ENCODE measurements around the gene SLC23A1.
"Not testable (repeated sequence)": the region's sequence is repeated elsewhere in the genome, so short reads cannot be mapped to it uniquely, and the experiment has no call there.

Gene SLC23A1

DNA sequence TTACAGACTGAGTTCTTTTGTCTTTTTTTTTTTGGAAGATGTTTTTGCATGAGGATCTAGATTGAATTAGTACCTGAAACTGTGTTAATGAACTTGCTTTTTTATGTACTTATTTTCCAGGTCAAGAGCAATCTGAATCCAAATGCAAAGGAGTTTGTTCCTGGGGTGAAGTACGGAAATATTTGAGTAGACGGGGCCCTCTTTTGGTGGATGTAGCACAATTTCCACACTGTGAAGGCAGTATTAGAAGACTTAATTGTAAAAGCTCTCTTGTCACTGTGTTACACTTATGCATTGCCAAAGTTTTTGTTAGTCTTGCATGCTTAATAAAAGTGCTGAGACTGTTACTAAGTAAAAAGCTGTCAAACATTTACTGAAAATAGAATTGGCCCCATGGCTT, 14.5 kb downstream of the SLC23A1 start:
- no peak for DNase-seq

DNA sequence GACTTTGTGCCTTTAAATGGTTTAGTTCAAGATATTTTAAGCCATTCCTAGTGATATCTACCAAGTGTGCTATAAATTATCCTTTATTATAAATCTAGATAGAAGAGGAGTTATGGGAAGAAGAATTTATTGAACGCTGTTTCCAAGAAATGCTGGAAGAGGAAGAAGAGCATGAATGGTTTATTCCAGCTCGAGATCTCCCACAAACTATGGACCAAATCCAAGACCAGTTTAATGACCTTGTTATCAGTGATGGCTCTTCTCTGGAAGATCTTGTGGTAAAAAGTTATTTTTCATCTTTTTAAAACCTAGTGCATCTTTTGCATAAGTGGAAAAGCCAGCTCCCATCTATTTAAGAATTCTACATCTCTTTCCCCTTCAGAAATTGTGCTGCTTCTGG, 18.6 kb downstream of the SLC23A1 start:
- no peak for DNase-seq

DNA sequence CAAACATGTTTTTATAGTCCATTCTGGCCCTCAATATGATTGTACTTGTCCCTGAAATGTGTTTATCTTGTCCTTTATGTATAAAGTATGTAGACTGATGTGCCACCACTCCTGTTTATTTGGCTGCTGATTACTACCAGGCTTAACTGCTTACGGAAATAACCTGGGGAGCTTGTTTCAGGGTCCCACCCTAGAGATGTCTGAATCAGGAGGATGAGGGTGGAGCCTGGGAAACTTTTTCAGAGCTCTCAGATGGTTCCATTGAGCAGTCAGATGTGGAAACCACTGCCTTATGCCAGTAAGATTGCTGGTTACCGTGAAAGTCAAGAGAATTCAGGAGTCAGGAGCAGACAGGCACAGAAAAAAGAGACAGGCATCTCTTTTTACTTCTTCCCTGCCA, 19.2 kb downstream of the SLC23A1 start:
- no peak for DNase-seq

DNA sequence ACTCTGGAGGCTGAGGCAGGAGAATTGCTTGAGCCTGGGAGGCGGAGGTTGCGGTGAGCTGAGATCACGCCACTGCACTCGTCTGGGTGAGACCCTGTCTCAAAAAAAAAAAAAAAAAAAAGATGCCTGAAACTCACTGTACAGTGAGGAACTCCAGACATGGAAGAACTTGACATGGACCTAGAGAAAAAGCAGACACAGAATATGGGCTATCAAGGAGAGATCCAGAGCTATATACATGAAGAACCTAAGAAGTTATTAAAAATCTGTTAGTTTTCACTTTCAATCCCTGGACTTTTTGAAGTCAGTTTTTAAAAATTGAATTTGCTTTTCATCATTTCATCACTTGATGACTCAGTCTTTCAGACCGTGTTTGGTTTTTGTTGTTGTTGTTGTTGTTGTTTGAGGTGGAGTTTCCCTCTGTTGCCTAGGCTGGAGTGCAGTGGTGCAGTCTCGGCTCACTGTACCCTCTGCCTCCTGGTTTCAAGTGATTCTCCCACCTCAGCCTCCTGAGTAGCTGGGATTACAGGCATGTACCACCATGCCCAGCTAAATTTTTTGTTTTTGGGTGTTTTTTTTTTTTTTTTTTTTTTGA, 21.2 kb downstream of the SLC23A1 start:
- DNase-seq, result no peak

DNA sequence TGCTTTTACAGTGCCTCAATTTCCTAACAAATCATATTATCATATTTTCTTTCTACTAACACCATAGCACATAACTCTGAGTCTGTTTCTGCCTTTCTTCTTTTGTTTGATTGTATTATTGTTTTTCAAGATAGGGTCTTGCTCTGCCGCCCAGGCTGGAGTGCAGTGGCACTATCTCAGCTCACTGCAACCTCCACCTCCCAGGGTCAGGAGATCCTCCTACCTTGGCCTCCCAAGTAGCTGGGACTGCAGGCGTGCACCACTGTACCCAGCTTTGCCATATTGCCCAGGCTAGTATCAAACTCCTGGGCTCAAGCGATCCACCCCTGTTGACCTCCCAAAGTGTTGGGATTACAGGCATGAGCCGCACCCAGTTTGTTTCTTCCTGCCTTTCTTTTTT, 22.7 kb downstream of the SLC23A1 start:
- DNase-seq, result no peak

DNA sequence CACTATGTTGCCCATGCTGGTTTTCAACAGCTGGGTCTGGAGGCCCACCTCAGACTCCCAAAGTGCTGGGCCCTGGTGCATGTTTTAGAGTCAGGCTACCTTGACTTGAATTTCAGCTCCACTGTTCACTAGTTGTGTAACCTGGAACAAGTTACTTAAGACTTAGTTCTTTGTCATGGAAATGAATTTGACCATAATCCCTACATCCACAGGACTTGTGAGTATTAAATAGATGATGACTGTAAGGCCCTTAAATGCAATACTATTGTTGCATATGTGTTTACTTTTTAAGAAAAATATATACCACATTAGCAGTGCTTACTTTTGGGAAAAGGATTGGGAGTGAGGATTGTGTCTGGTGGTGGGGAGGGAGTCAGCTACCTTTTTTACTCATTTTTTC, 25.0 kb downstream of the SLC23A1 start:
- DNase-seq, result no peak

DNA sequence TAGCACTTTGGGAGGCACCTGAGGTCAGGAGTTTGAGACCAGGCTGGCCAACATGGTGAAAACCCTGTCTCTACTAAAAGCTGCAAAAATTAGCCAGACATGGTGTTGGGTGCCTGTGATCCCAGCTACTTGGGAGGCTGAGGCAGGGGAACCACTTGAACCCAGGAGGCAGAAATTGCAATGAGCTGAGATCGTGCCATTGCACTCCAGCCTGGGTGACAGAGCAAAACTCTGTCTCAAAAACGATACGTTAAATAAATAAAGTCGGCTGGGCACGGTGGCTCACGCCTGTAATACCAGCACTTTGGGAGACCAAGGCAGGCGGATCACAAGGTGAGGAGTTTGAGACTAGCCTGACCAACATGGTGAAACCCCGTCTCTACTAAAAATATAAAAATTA, 27.2 kb downstream of the SLC23A1 start:
- DNase-seq, result not testable (repeated sequence)

DNA sequence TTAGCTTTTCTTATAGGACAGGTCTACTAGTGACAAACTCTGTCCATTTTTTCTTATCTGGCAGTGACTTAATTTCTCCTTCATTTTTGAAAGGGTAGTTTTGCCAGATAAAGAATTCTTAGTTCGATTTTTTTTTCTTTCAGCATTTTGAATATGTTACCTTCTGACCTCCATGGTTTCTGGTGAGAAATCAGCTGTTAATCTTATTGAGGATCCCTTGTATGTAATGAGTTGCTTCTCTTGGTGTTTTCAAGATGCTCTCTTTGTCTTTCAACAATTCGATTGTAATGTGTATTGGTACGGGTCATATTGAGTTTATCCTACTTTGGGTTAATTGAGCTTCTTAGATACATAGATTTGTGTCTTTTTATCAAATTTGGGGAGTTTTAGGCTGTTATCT, 28.9 kb downstream of the SLC23A1 start:
- DNase-seq, result no peak

DNA sequence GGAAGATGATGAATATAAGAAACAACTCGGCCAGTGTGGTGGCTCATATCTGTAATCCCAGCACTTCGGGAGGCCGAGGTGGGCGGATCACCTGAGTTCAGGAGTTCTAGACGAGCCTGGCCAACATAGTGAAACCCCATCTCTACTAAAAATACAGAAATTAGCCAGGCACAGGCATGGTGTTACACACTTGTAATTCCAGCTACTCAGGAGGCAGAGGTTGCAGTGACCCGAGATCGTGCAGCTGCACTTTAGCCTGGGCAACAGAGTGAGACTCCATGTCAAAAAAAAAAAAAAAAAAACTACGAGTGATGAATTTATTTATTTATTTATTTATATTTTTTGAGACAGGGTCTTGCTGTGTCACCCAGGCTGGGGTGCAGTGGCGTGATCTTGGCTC, 35.2 kb downstream of the SLC23A1 start:
- DNase-seq, result not testable (repeated sequence)

DNA sequence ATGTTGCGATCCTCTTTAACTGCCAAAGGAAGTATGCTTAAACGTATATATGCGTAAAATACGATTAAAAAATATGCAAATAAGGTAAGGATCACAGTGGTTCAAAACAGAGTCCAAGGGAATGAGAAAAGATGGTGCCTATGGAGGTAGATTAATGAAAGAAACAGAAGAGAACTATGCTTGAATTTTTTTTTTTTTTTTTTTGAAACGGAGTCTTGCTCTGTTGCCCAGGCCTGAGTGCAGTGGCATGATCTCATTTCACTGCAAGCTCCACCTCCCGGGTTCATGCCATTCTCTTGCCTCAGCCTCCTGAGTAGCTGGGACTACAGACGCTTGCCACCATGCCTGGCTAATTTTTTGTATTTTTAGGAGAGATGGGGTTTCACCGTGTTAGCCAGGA, 37.7 kb downstream of the SLC23A1 start:
- not testable (repeated sequence) for DNase-seq

DNA sequence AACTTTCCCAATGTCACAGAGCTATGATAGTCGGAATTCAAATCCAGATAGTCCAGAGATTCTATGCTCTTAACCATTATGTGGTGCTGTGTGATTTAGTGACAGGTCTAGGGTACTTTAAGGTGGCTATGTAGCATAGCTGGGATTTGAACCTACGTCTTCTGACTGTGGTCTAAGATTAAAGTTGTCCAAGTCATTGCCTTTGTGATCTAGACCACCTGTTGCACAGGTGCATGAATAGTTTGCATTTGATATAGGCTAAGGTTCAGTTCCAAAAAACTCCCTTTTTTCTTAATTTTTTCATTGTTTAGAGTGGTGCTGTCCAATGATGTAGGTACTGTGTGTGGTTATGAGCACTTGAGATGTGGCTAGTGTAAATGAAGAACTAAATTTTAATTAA, 38.9 kb downstream of the SLC23A1 start:
- no peak for DNase-seq

DNA sequence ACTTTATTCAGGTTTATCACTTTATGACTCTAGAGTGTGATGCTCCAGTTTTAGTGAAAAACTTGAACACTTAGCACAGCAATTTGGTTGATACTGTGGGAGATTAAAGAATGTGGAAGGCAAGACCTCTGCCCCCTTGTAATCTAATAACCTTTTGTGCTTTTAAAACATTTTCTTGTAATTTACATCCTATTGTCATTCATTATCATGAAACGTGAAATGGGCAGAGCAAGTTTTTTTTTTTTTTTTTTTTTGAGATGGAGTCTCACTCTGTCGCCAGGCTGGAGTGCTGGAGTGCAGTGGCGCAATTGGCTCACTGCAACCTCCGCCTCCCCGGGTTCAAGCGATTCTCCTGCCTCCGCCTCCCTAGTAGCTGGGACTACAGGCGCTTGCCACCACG, 39.6 kb downstream of the SLC23A1 start:
- DNase-seq, result no peak

DNA sequence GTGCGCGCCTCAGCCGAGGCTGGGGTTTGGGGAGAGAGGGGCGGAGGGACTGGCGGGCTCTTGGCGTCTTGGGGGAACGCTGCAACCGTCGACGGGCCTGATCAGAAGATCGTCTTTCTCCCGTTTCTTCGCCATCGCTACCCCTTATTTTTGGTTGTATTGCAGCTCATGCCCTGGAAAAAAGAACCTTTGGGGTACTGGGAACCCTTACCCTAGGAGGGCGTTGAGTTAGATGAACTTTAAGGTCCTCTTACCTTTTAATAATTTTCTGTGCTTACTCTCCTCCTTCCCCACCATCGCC, 40.7 kb downstream of the SLC23A1 start:
- DNase-seq, result no peak

DNA sequence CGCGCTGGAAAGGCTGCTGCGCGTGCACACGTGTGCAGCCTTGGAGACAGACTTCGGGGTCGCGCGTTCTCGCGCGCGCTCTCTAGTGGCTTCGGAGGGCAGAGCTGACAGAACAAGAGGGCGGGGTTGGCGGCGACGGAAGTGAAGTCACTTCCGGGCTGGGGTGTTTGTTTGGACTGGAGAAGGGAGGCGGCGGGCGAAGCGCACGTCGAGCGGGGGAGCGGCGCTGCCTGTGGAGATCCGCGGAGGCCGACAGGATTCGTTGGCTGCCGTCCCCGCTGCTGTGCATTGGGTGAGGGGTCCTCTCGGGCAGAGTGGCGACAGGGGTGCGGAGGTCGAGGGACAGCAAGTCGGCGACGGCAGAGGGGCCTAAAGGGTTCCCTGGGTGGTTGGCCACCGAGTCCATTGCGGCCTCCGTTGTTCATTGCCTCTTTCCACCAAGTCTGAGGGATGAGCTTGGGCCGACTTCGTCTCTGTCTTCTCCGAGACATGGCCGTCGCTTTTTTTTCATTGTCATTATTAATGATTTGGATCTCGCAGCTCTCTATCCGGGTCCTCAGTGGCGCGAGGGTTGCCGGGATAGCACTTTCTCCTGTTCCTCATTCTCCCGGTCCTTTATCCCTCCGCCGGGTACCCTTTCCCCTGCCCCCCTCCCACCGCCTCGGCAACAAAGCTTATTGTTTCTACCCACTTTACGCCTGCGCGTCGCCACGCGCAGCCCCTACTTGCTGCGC, 41.2 kb downstream of the SLC23A1 start, which contains the start of gene PAIP2:
TSS of gene PAIP2 (plus strand) at position 166 of the 734 bp plus-strand sequence. CDS start 21,931 bp downstream, outside the sequence.
- DNase-seq, result peak; percentile 91 to 98

DNA sequence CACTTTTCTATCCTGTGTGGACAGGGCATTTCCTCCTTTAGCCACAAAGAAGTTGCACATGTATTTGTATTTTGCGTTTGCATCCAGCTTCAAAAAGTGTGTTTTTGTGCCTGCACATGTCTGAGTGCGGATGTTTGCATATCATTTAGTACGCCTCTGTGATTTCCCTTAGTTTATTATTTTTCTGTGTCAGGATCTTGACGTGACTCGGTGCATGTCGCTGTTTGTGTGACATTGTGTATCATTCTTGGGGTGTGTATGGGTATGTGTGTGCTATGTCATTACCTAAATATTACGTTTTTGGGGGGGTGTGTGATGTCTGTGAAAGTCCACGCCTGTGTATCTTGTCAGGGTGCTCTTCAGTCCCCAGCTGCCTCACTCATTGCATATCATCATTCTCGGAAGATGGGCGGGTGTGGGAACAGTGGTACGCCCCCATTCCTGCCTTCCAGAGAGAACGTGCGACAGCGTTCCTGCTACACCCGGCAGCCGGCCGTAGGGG, 41.9 kb downstream of the SLC23A1 start:
- no peak for DNase-seq

DNA sequence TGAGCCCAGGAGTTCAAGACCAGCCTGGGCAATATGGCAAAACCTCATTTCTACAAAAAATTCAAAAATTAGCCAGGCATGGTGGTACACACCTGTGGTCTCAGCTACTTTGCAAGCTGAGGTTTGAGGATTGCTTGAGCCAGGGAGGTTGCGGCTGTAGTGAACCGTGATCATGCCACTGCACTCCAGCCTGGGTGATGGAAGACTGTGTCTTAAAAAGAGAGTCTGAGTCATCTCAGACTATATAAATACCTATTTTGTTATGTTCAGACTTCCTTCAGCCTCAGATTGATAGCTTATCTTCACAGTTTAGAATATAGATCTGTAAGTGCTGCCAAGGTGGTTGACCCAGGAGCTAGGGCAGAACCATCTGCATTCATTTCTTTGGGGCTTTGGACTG, 43.0 kb downstream of the SLC23A1 start:
- DNase-seq, result no peak

DNA sequence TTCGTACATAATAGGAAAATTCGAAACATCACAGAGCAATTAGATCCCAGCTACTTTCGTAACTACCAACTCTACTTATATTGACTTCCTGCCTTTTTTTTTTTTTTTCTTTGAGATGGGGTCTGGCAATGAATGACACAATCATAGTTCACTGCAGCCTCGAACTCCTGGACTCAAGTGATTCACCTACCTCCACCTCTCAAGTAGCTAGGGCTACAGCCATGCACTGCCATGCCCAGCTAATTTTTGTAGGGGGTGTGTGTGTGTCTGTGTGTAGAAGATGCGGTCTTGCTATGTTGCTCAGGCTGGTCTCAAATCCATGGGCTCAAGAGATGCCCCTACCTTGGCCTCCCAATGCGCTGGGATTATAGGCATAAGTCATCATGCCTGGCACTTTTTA, 47.3 kb downstream of the SLC23A1 start:
- no peak for DNase-seq

Measured in NCI-H446 (cell line).